ENCODE measurements around the gene STX19. TPM values are rescaled to one million over a fixed set of nuclear protein-coding genes. Genes with fewer than 3 reads are reported as not detected.

The STX19 gene
- total RNA-seq, 1 donor from 2014 or later = not detected

DNA sequence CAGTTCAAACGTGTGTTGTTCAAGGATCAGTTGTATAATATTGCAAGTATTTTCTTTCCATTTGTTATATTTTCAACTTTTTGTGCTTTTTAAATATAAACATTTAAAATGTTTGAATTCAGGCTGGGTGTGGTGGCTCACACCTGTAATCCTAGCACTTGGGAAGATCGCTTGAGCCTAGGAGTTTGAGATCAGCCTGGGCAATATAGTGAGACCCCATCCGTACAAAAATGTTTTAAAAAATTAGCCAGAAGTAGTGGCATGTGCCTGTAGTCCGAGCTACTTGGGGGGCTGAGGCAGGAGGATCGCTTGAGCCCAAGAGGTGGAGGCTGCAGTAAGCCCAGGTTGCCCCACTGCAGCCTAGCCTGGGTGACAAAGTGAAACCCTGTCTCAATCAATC is 43.8 kb downstream of the STX19 start:
- H3K27ac ChIP-seq = no peak overlapping the region
- no peak for DNase-seq (ENCODE audit: low spot score in 2 of 2)
- intact Hi-C loops (cut with DNase I) = no loop called here
- no peaks in the 10 kb centered on the region for H3K36me3 ChIP-seq
- H3K4me3 ChIP-seq = no peak overlapping the region
- TF ChIP-seq, protein P1, sequence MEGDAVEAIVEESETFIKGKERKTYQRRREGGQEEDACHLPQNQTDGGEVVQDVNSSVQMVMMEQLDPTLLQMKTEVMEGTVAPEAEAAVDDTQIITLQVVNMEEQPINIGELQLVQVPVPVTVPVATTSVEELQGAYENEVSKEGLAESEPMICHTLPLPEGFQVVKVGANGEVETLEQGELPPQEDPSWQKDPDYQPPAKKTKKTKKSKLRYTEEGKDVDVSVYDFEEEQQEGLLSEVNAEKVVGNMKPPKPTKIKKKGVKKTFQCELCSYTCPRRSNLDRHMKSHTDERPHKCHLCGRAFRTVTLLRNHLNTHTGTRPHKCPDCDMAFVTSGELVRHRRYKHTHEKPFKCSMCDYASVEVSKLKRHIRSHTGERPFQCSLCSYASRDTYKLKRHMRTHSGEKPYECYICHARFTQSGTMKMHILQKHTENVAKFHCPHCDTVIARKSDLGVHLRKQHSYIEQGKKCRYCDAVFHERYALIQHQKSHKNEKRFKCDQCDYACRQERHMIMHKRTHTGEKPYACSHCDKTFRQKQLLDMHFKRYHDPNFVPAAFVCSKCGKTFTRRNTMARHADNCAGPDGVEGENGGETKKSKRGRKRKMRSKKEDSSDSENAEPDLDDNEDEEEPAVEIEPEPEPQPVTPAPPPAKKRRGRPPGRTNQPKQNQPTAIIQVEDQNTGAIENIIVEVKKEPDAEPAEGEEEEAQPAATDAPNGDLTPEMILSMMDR (IDR thresholded peaks at IDR 0.05) = no peak
- no peaks in the 10 kb centered on the region for H3K9me3 ChIP-seq
- H3K4me1 ChIP-seq = peaks cover 0 to 5% of the 10 kb centered on the region in 2 donors
- no peaks in the 10 kb centered on the region for H3K27me3 ChIP-seq

DNA sequence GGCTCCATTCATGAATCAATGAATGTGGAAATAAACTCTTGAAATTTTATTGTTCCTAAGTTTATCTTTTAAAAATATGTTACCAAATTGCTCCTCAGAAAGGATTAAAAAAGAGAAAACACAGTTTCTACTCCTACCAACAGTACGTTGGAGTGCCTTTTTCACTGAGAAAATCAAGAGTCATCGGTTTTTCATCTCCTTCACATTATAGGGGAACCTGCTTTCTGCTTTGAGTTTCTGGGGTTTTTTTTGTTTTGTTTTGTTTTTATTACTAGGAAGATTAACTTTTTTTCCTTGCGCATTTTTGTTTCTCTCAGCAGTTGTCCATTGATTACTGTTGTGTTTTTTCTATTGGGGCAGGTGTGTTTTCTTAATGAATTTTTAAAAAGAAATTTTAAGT is 45.0 kb downstream of the STX19 start:
- H3K36me3 ChIP-seq = no peaks in the 10 kb centered on the region
- no peak overlapping the region for H3K4me3 ChIP-seq
- TF ChIP-seq, protein P1 (IDR thresholded peaks at IDR 0.05) = no peak
- intact Hi-C loops (cut with DNase I) = no loop called here
- H3K27ac ChIP-seq = no peak overlapping the region
- H3K27me3 ChIP-seq = no peaks in the 10 kb centered on the region
- peaks cover 0 to 9% of the 10 kb centered on the region in 2 donors for H3K4me1 ChIP-seq
- no peak for DNase-seq (ENCODE audit: low spot score in 2 of 2)
- H3K9me3 ChIP-seq = no peaks in the 10 kb centered on the region

- Histone ChIP-seq H3K4me1 (peaks cover 0 to 9% of the 10 kb centered on the region in 2 donors), H3K4me3 (no peak overlapping the region), H3K27ac (no peak overlapping the region), H3K27me3 (no peaks in the 10 kb centered on the region), H3K36me3 (no peaks in the 10 kb centered on the region), H3K9me3 (no peaks in the 10 kb centered on the region)
- intact Hi-C loops (cut with DNase I) = no loop called here
- TF ChIP-seq, protein P1 (IDR thresholded peaks at IDR 0.05) = no peak
- DNase-seq (ENCODE audit: low spot score in 2 of 2) = no peak
Observed at GRCh38 chr3:93981649-93982048, 46.7 kb downstream of the STX19 start.

DNA sequence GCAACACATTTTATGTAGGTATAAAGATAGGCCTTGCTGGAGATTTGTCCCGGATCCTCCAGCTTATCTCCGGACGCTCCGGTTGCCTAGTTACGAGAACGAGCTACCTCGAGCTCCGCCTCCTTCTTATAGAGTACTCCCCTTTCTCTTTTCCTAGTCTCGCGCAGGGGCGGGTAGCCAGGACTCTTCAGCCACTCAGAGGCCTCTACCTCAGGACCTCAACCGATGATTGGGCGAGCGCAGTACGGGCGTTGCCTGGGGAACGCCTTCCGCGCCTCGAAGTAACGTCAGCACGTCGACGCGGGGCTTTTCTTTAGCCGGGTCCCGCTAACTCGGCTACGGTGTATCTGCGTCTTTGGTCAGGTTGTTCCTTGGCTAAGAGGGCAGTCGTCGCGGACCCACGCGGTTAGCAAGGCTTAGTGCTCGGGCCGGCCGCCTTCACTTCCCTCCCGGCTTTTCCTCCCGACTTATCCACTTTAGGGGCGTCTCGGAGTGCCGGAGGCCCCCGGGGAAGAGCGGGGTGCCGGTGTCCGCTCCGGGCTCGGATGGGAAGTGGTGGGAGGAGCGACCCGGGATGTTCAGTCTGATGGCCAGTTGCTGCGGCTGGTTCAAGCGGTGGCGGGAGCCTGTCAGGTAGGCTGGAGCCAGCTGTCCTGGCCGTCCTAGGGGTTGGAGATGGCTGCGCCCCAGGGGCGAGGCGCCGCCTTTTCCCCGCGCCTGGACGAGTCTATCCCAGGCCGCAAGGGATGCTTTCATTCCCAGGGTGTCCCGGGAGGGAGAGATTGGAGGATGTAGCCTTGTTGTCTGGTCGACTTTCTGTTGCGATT is 48.3 kb downstream of the STX19 start, which contains the start of gene ARL13B:
ARL13B (plus strand) TSS at position 306 of the 827 bp plus-strand sequence; CDS start at position 575, 269 bp downstream.
- no peaks in the 10 kb centered on the region for H3K27me3 ChIP-seq
- H3K27ac ChIP-seq = peak within 1 kb of the TSS; percentile 91 to 93
- H3K4me3 ChIP-seq = peak within 1 kb of the TSS; percentile 65 to 92
- peaks cover 0 to 9% of the 10 kb centered on the region in 2 donors for H3K4me1 ChIP-seq
- DNase-seq (ENCODE audit: low spot score in 2 of 2) = peak; percentile 96 to 99
- intact Hi-C loops (cut with DNase I) = loop anchor here (1.0 kb wide), 1 partner anchor 82 kb away; the partner anchor contains the start of gene DHFR2
- TF ChIP-seq, protein P1 (IDR thresholded peaks at IDR 0.05) = no peak
- no peaks in the 10 kb centered on the region for H3K36me3 ChIP-seq
- no peaks in the 10 kb centered on the region for H3K9me3 ChIP-seq

GRCh38 chr3:93973131-93974126 is 55.0 kb downstream of the STX19 start, which contains the start of gene PROS1:
PROS1 (minus strand) TSS chr3:93973896; CDS start chr3:93973749, 147 bp downstream.
- Histone ChIP-seq H3K9me3 (no peaks in the 10 kb centered on the region), H3K27me3 (no peaks in the 10 kb centered on the region), H3K4me3 (peak within 1 kb of the TSS; percentile 71 to 94), H3K4me1 (peaks cover 7 to 11% of the 10 kb centered on the region in 2 donors), H3K36me3 (no peaks in the 10 kb centered on the region), H3K27ac (peak within 1 kb of the TSS; percentile 88 to 94)
- DNase-seq (ENCODE audit: low spot score in 2 of 2) = peak; percentile 40 to 94
- intact Hi-C loops (cut with DNase I) = no loop called here
- TF ChIP-seq, protein P1 (IDR thresholded peaks at IDR 0.05) = peak in 1 of 3 experiments; percentile 8
